Gastrocnemius medialis (tissue), 4 donors: ENCODE results near the gene PDLIM1. TPM values are rescaled to one million over a fixed set of nuclear protein-coding genes. Genes with fewer than 3 reads are reported as not detected.

Source experiments
- ATAC-seq, 2 donors: fragments of 150-250 bp; one replicate each; pipeline ENCODE4 v1.9.1; 2016
- DNase-seq, 2 donors: peaks; one replicate each; pipeline ENCODE4 v3.0.0-alpha.2; 2019
- H3K27ac ChIP-seq, 4 donors: fragments of 200-600 bp; sonication (generic); 1 replicate in 1 of 4; 2 replicates in 3 of 4; pipeline ENCODE4 v1.5.1; 2016 to 2018; ENCODE audit warnings: mild to moderate bottlenecking in 2 of 4, moderate library complexity in 1 of 4
- H3K27me3 ChIP-seq, 3 donors: fragments of 200-600 bp; sonication (generic) in 2 of 3; 1 replicate in 1 of 3; 2 replicates in 2 of 3; pipeline versions ENCODE4 v1.5.1 to v1.6.0; 2016 to 2019; ENCODE audit warnings: mild to moderate bottlenecking in 1 of 3, moderate library complexity in 1 of 3
- H3K36me3 ChIP-seq, 2 donors: fragments of 200-600 bp; sonication (generic) in 1 of 2; one replicate each; pipeline ENCODE4 v1.5.1; 2017 to 2018
- H3K4me1 ChIP-seq, 2 donors: fragments of 200-600 bp; sonication (generic) in 1 of 2; one replicate each; pipeline ENCODE4 v1.5.1; 2016 to 2017; ENCODE audit warnings: mild to moderate bottlenecking in 2 of 2
- H3K4me3 ChIP-seq, 4 donors: fragments of 200-600 bp; sonication (generic) in 3 of 4; 1 replicate in 1 of 4; 2 replicates in 3 of 4; pipeline ENCODE4 v1.5.1; 2016 to 2019; ENCODE audit warnings: mild to moderate bottlenecking in 2 of 4
- H3K9me3 ChIP-seq, 3 donors: fragments of 200-600 bp; sonication (generic) in 2 of 3; 1 replicate in 1 of 3; 2 replicates in 2 of 3; pipeline ENCODE4 v1.5.1; 2016 to 2019
- CTCF ChIP-seq, 5 experiments: fragments of 450-650 bp in 3 of 5; fragments of 200-600 bp in 2 of 5; sonication (generic) in 2 of 5; IDR thresholded peaks in 4 of 5; conservative IDR thresholded peaks in 1 of 5; 1 replicate in 4 of 5; 2 replicates in 1 of 5; pipeline ENCODE4 v1.5.1; 2016 to 2019; ENCODE audit warnings: antibody characterized with exemption in 5 of 5, mild to moderate bottlenecking in 3 of 5, moderate library complexity in 3 of 5
- POLR2A ChIP-seq, 2 donors: fragments of 450-650 bp; IDR thresholded peaks; one replicate each; pipeline ENCODE4 v1.6.1; 2017; ENCODE audit warnings: antibody characterized with exemption in 2 of 2, mild to moderate bottlenecking in 2 of 2, moderate library complexity in 2 of 2
- in situ Hi-C, 4 donors: fragments of 200-750 bp; cut with MboI; loops; one replicate each; pipeline versions ENCODE4 v1.15.0 to v1.8.0; 2017; ENCODE audit warnings: low sequenced_read_pairs in 4 of 4
- intact Hi-C: fragments of 100-400 bp; cut with DNase I; formaldehyde crosslinking; loops from one replicate; pipeline ENCODE4 v1.15.1; 2023; ENCODE audit warnings: low total_unique reads
- total RNA-seq, 4 donors: library from RNA; depleted of rRNA; stranded (reverse); fragments of >200 nt; gene quantifications; one replicate each; pipeline versions ENCODE4 v1.1.0 to v1.2.3, GENCODE V29; 2016

Gene PDLIM1
- total RNA-seq, 4 donors from 2014 or later, result 157 to 572 (median 272) TPM

- Histone ChIP-seq H3K27ac (peak overlapping the region in 2 of 4 donors; percentile 16 to 79), H3K9me3 (no peaks in the 10 kb centered on the region), H3K4me1 (peaks cover 49 to 54% of the 10 kb centered on the region in 2 donors), H3K4me3 (no peak overlapping the region), H3K27me3 (no peaks in the 10 kb centered on the region), H3K36me3 (peaks cover 0 to 47% of the 10 kb centered on the region in 2 donors)
- intact Hi-C loops (no loop called here), in situ Hi-C loops (no loop called here)
- DNase-seq (no peak), ATAC-seq (no peak)
- no peak for TF ChIP-seq CTCF (IDR thresholded peaks at IDR 0.05 in 4 of 5, conservative IDR thresholded peaks at IDR 0.05 in 1 of 5)
- no peak for TF ChIP-seq POLR2A (IDR thresholded peaks at IDR 0.05)
Observed at GRCh38 chr10:95321554-95322301, 30.9 kb upstream of the PDLIM1 start.

GRCh38 chr10:95319239-95319638, 28.4 kb upstream of the PDLIM1 start:
- TF ChIP-seq POLR2A (IDR thresholded peaks at IDR 0.05) (no peak), CTCF (IDR thresholded peaks at IDR 0.05 in 4 of 5, conservative IDR thresholded peaks at IDR 0.05 in 1 of 5) (no peak)
- H3K36me3 ChIP-seq, result peaks cover 0 to 54% of the 10 kb centered on the region in 2 donors
- in situ Hi-C loops, result no loop called here
- DNase-seq, result peak in 1 of 2 donors; percentile 41
- peak in 1 of 2 donors; percentile 87 for ATAC-seq
- H3K4me3 ChIP-seq, result no peak overlapping the region
- H3K4me1 ChIP-seq, result peaks cover 36 to 40% of the 10 kb centered on the region in 2 donors
- H3K27ac ChIP-seq, result peak overlapping the region in 3 of 4 donors; percentile 10 to 79 (median 51)
- intact Hi-C loops, result no loop called here
- H3K9me3 ChIP-seq, result no peaks in the 10 kb centered on the region
- no peaks in the 10 kb centered on the region for H3K27me3 ChIP-seq

GRCh38 chr10:95315509-95315908, 24.7 kb upstream of the PDLIM1 start:
- Histone ChIP-seq H3K27me3 (no peaks in the 10 kb centered on the region), H3K36me3 (peaks cover 0 to 42% of the 10 kb centered on the region in 2 donors), H3K4me3 (no peak overlapping the region), H3K9me3 (no peaks in the 10 kb centered on the region), H3K27ac (peak overlapping the region in 3 of 4 donors; percentile 24 to 68 (median 33)), H3K4me1 (peaks cover 51 to 52% of the 10 kb centered on the region in 2 donors)
- in situ Hi-C loops (no loop called here), intact Hi-C loops (no loop called here)
- DNase-seq (no peak), ATAC-seq (no peak)
- TF ChIP-seq CTCF (IDR thresholded peaks at IDR 0.05 in 4 of 5, conservative IDR thresholded peaks at IDR 0.05 in 1 of 5), result no peak
- no peak for TF ChIP-seq POLR2A (IDR thresholded peaks at IDR 0.05)

GRCh38 chr10:95314192-95314918, 23.6 kb upstream of the PDLIM1 start:
- in situ Hi-C loops (no loop called here), intact Hi-C loops (no loop called here)
- peak overlapping the region; percentile 24 to 68 (median 36) for H3K27ac ChIP-seq
- no peak for ATAC-seq
- peaks cover 41 to 44% of the 10 kb centered on the region in 2 donors for H3K4me1 ChIP-seq
- H3K27me3 ChIP-seq, result no peaks in the 10 kb centered on the region
- DNase-seq, result no peak
- TF ChIP-seq POLR2A (IDR thresholded peaks at IDR 0.05) (no peak), CTCF (IDR thresholded peaks at IDR 0.05 in 4 of 5, conservative IDR thresholded peaks at IDR 0.05 in 1 of 5) (no peak)
- peaks cover 0 to 40% of the 10 kb centered on the region in 2 donors for H3K36me3 ChIP-seq
- H3K9me3 ChIP-seq, result no peaks in the 10 kb centered on the region
- no peak overlapping the region for H3K4me3 ChIP-seq
